Neuronal stem cell (in vitro differentiated cells): Measurements from ENCODE around the gene RNF180.

Experiments
- DNase-seq: peaks from one replicate; pipeline ENCODE4 v3.0.0-alpha.2; 2013; ENCODE audit warnings: low spot score
- H2AFZ ChIP-seq: one replicate; pipeline ENCODE4 v1.6.1; 2013; ENCODE audit warnings: mild to moderate bottlenecking, low read length, inconsistent platforms
- H2AK5ac ChIP-seq: 2 replicates; pipeline ENCODE4 v1.6.1; 2013; ENCODE audit warnings: low read depth, mild to moderate bottlenecking, inconsistent platforms, low read length, moderate library complexity, mixed read lengths
- H2BK120ac ChIP-seq: 2 replicates; pipeline ENCODE4 v1.6.1; 2013; ENCODE audit warnings: low read depth, mild to moderate bottlenecking, inconsistent platforms, low read length, moderate library complexity, mixed read lengths
- H2BK12ac ChIP-seq: one replicate; pipeline ENCODE4 v1.6.1; 2013; ENCODE audit warnings: low read length, inconsistent platforms
- H2BK15ac ChIP-seq: 2 replicates; pipeline ENCODE4 v1.6.1; 2013; ENCODE audit warnings: mild to moderate bottlenecking, low read length, inconsistent platforms, mixed read lengths
- H2BK5ac ChIP-seq: one replicate; pipeline ENCODE4 v1.6.1; 2013; ENCODE audit warnings: inconsistent platforms, mild to moderate bottlenecking, low read length, moderate library complexity
- H3K14ac ChIP-seq: one replicate; pipeline ENCODE4 v1.6.1; 2013; ENCODE audit warnings: low read length, inconsistent platforms
- H3K18ac ChIP-seq: 2 replicates; pipeline ENCODE4 v1.6.1; 2013; ENCODE audit warnings: low read length, inconsistent platforms
- H3K23ac ChIP-seq: 2 replicates; pipeline ENCODE4 v1.6.1; 2013; ENCODE audit warnings: low read depth, mild to moderate bottlenecking, mixed read lengths, low read length, inconsistent platforms; ENCODE audit not compliant: poor library complexity
- H3K27ac ChIP-seq: replicated peaks from 3 replicates; pipeline ENCODE4 v1.5.1; 2013; ENCODE audit warnings: low read length, inconsistent platforms
- H3K27me3 ChIP-seq, 3 experiments: 2 replicates each; pipeline ENCODE4 v1.6.1; 2013; ENCODE audit warnings: low read length in 3 of 3, mild to moderate bottlenecking in 2 of 3, inconsistent platforms in 1 of 3, low read depth in 1 of 3, mixed read lengths in 1 of 3, moderate library complexity in 1 of 3; ENCODE audit not compliant: control insufficient read depth in 3 of 3, insufficient read depth in 3 of 3
- H3K36me3 ChIP-seq, 2 donors: replicated peaks in 1 of 2; 2 replicates each; pipeline ENCODE4 v1.6.1; 2013; ENCODE audit warnings: low read length in 2 of 2; ENCODE audit not compliant: control insufficient read depth in 2 of 2, insufficient read depth in 2 of 2
- H3K4ac ChIP-seq: 2 replicates; pipeline ENCODE4 v1.6.1; 2013; ENCODE audit warnings: inconsistent platforms, mild to moderate bottlenecking, low read length, moderate library complexity
- H3K4me1 ChIP-seq, 2 donors: 1 replicate in 1 of 2; 2 replicates in 1 of 2; pipeline ENCODE4 v1.6.1; 2013; ENCODE audit warnings: low read length in 2 of 2, low read depth in 1 of 2; ENCODE audit not compliant: control insufficient read depth in 2 of 2, insufficient read depth in 1 of 2
- H3K4me2 ChIP-seq: one replicate; pipeline ENCODE4 v1.6.1; 2013; ENCODE audit warnings: mild to moderate bottlenecking, low read length, inconsistent platforms; ENCODE audit not compliant: insufficient read depth, poor library complexity, severe bottlenecking
- H3K4me3 ChIP-seq, 2 donors: 2 replicates each; pipeline ENCODE4 v1.5.1; 2013; ENCODE audit warnings: low read length in 2 of 2, mild to moderate bottlenecking in 2 of 2, inconsistent platforms in 1 of 2, moderate library complexity in 1 of 2
- H3K79me1 ChIP-seq: one replicate; pipeline ENCODE4 v1.6.1; 2013; ENCODE audit warnings: low read depth, mild to moderate bottlenecking, inconsistent platforms, low read length, moderate library complexity
- H3K9ac ChIP-seq: one replicate; pipeline ENCODE4 v1.6.1; 2013; ENCODE audit warnings: mild to moderate bottlenecking, low read depth, low read length, inconsistent platforms; ENCODE audit not compliant: poor library complexity
- H3K9me3 ChIP-seq, 2 donors: replicated peaks in 1 of 2; 2 replicates each; pipeline versions ENCODE3 to v1.6.1; 2013; ENCODE audit warnings: low read length in 2 of 2, mild to moderate bottlenecking in 2 of 2, inconsistent platforms in 1 of 2, low read depth in 1 of 2, mixed read lengths in 1 of 2, moderate library complexity in 1 of 2; ENCODE audit not compliant: control insufficient read depth in 2 of 2, insufficient read depth in 1 of 2
- H4K8ac ChIP-seq: one replicate; pipeline ENCODE4 v1.6.1; 2013; ENCODE audit warnings: low read depth, mild to moderate bottlenecking, inconsistent platforms, low read length, moderate library complexity
- H4K91ac ChIP-seq: one replicate; pipeline ENCODE4 v1.6.1; 2013; ENCODE audit warnings: low read length, low read depth, mild to moderate bottlenecking, inconsistent platforms; ENCODE audit not compliant: poor library complexity
- WGBS, 2 donors: extraction: QIAGEN DNeasy Blood & Tissue Kit; methylation state at CpG; one replicate each; pipeline ENCODE4 v1.1.7; 2013; ENCODE audit warnings: missing lambda C conversion rate in 2 of 2, mixed read lengths in 1 of 2; ENCODE audit not compliant: insufficient read length in 2 of 2, insufficient replicate concordance in 1 of 2; ENCODE audit errors: extremely low coverage in 2 of 2; 5-methylcytosine and 5-hydroxymethylcytosine counted together

Gene RNF180

GRCh38 chr5:64340293-64340692, 174.7 kb downstream of the RNF180 start:
- Histone ChIP-seq H3K4me2 (no peak overlapping the region), H2BK15ac (no peak overlapping the region), H2BK120ac (no peak overlapping the region), H3K27me3 (no peaks in the 10 kb centered on the region), H4K8ac (no peak overlapping the region), H2BK12ac (no peak overlapping the region), H3K4me3 (no peak overlapping the region), H3K4ac (no peak overlapping the region), H3K79me1 (no peaks in the 10 kb centered on the region), H2AFZ (no peak overlapping the region), H2BK5ac (no peak overlapping the region), H3K9me3 (no peaks in the 10 kb centered on the region), H3K23ac (no peak overlapping the region), H3K27ac (no peak overlapping the region), H4K91ac (no peak overlapping the region), H2AK5ac (no peak overlapping the region), H3K14ac (no peak overlapping the region), H3K18ac (no peak overlapping the region), H3K9ac (no peak overlapping the region), H3K36me3 (no peaks in the 10 kb centered on the region), H3K4me1 (no peaks in the 10 kb centered on the region)
- WGBS, 2 donors: no CpG with 5 or more reads among the region's 1 CpG
- no peak for DNase-seq

GRCh38 chr5:64341340-64341739, 175.7 kb downstream of the RNF180 start:
- Histone ChIP-seq H3K79me1 (no peaks in the 10 kb centered on the region), H3K4me2 (no peak overlapping the region), H4K91ac (no peak overlapping the region), H2BK5ac (no peak overlapping the region), H3K36me3 (no peaks in the 10 kb centered on the region), H3K9ac (no peak overlapping the region), H4K8ac (no peak overlapping the region), H2BK12ac (no peak overlapping the region), H3K4me3 (no peak overlapping the region), H2BK120ac (no peak overlapping the region), H3K4ac (no peak overlapping the region), H3K4me1 (no peaks in the 10 kb centered on the region), H2BK15ac (no peak overlapping the region), H3K27ac (no peak overlapping the region), H2AK5ac (no peak overlapping the region), H3K23ac (no peak overlapping the region), H3K27me3 (no peaks in the 10 kb centered on the region), H3K9me3 (no peaks in the 10 kb centered on the region), H3K14ac (no peak overlapping the region), H2AFZ (no peak overlapping the region), H3K18ac (no peak overlapping the region)
- DNase-seq: no peak
- no CpG with 5 or more reads among the region's 1 CpG for WGBS, 2 donors

- H2BK120ac ChIP-seq: no peak overlapping the region
- H3K23ac ChIP-seq: no peak overlapping the region
- WGBS, 2 donors: no CpG with 5 or more reads among the region's 1 CpG
- H3K14ac ChIP-seq: no peak overlapping the region
- H3K9me3 ChIP-seq: no peaks in the 10 kb centered on the region
- H3K9ac ChIP-seq: no peak overlapping the region
- no peaks in the 10 kb centered on the region for H3K27me3 ChIP-seq
- no peak overlapping the region for H3K4me2 ChIP-seq
- H3K27ac ChIP-seq: no peak overlapping the region
- no peak overlapping the region for H3K4me3 ChIP-seq
- H2BK12ac ChIP-seq: no peak overlapping the region
- no peak for DNase-seq
- no peak overlapping the region for H2BK15ac ChIP-seq
- H2AK5ac ChIP-seq: no peak overlapping the region
- H3K79me1 ChIP-seq: no peaks in the 10 kb centered on the region
- no peaks in the 10 kb centered on the region for H3K4me1 ChIP-seq
- no peak overlapping the region for H2AFZ ChIP-seq
- no peaks in the 10 kb centered on the region for H3K36me3 ChIP-seq
- H4K91ac ChIP-seq: no peak overlapping the region
- no peak overlapping the region for H4K8ac ChIP-seq
- H2BK5ac ChIP-seq: no peak overlapping the region
- H3K4ac ChIP-seq: no peak overlapping the region
- no peak overlapping the region for H3K18ac ChIP-seq
These were observed 178.9 kb downstream of the RNF180 start for GRCh38 chr5:64344501-64344900.

- H3K4me2 ChIP-seq: no peak overlapping the region
- no peak overlapping the region for H3K27ac ChIP-seq
- H3K23ac ChIP-seq: no peak overlapping the region
- no peaks in the 10 kb centered on the region for H3K79me1 ChIP-seq
- no peak overlapping the region for H2BK12ac ChIP-seq
- no peak overlapping the region for H4K91ac ChIP-seq
- H3K4ac ChIP-seq: no peak overlapping the region
- no peaks in the 10 kb centered on the region for H3K4me1 ChIP-seq
- no peak overlapping the region for H3K4me3 ChIP-seq
- H2AK5ac ChIP-seq: no peak overlapping the region
- no peak overlapping the region for H2AFZ ChIP-seq
- H3K9me3 ChIP-seq: no peaks in the 10 kb centered on the region
- no peak overlapping the region for H3K14ac ChIP-seq
- H3K27me3 ChIP-seq: no peaks in the 10 kb centered on the region
- no peak for DNase-seq
- no peak overlapping the region for H3K18ac ChIP-seq
- H3K9ac ChIP-seq: no peak overlapping the region
- H3K36me3 ChIP-seq: no peaks in the 10 kb centered on the region
- no peak overlapping the region for H4K8ac ChIP-seq
- no peak overlapping the region for H2BK15ac ChIP-seq
- H2BK5ac ChIP-seq: no peak overlapping the region
- no peak overlapping the region for H2BK120ac ChIP-seq
These were observed 181.7 kb downstream of the RNF180 start for GRCh38 chr5:64347309-64347708.
